Testis (tissue), 3 donors: ENCODE measurements around the gene UBE2E2. TPM values are rescaled to one million over a fixed set of nuclear protein-coding genes. Genes with fewer than 3 reads are reported as not detected.

Source experiments
- DNase-seq: peaks from one replicate; pipeline ENCODE4 v3.0.0-alpha.2; 2019
- H3K27ac ChIP-seq, 2 donors: fragments of 200-600 bp; sonication (generic); one replicate each; pipeline ENCODE4 v1.5.1; 2019
- H3K27me3 ChIP-seq: fragments of 200-600 bp; sonication (generic); one replicate; pipeline ENCODE4 v1.5.1; 2019
- H3K36me3 ChIP-seq: fragments of 200-600 bp; sonication (generic); one replicate; pipeline ENCODE4 v1.5.1; 2017; ENCODE audit warnings: low read depth; ENCODE audit errors: missing control alignments
- H3K4me1 ChIP-seq: fragments of 200-600 bp; sonication (generic); one replicate; pipeline ENCODE4 v1.5.1; 2019
- H3K4me3 ChIP-seq, 2 donors: fragments of 200-600 bp; sonication (generic); one replicate each; pipeline ENCODE4 v1.5.1; 2017 to 2019
- H3K9me3 ChIP-seq: fragments of 200-600 bp; sonication (generic); one replicate; pipeline ENCODE4 v1.5.1; 2017
- POLR2A ChIP-seq: fragments of 450-650 bp; IDR thresholded peaks from one replicate; pipeline ENCODE4 v1.6.1; 2017; ENCODE audit warnings: antibody characterized with exemption, mild to moderate bottlenecking, moderate library complexity
- WGBS, 2 donors: methylation state at CpG; one replicate each; pipeline ENCODE4 v1.1.5; 2018; 5-methylcytosine and 5-hydroxymethylcytosine counted together
- intact Hi-C: fragments of 100-400 bp; cut with DNase I; formaldehyde crosslinking; loops from one replicate; pipeline ENCODE4 v1.15.1; 2023; ENCODE audit warnings: low total_unique reads
- polyA plus RNA-seq: library from polyadenylated mRNA; stranded (reverse); fragments of 350-450 nt; fragmentation: Illumina TruSeq; extraction: RNeasy Lipid Tissue Mini Kit (QIAGEN cat#74804); gene quantifications from one replicate; pipeline ENCODE4 v1.2.3, GENCODE V29; 2014; ENCODE audit warnings: low read depth, low replicate concordance; ENCODE audit not compliant: insufficient read depth
- total RNA-seq, 2 donors: library from RNA; depleted of rRNA; stranded (reverse); fragments of >200 nt; gene quantifications; one replicate each; pipeline ENCODE4 v1.2.3, GENCODE V29; 2016
- TF ChIP-seq, protein P1 (sequence below), 3 experiments: fragments of 450-650 bp in 2 of 3; fragments of 200-600 bp in 1 of 3; sonication (generic) in 1 of 3; IDR thresholded peaks; one replicate each; pipeline ENCODE4 v1.5.1; 2016 to 2019; ENCODE audit warnings: antibody characterized with exemption in 3 of 3, mild to moderate bottlenecking in 2 of 3, moderate library complexity in 1 of 3

The UBE2E2 gene
- total and polyA plus RNA-seq, 3 donors from 2014 or later, result 45.5 to 94.2 (median 48.7) TPM

- Histone ChIP-seq H3K27me3 (no peaks in the 10 kb centered on the region), H3K4me1 (no peaks in the 10 kb centered on the region), H3K9me3 (no peaks in the 10 kb centered on the region), H3K4me3 (no peak overlapping the region), H3K36me3 (no peaks in the 10 kb centered on the region), H3K27ac (no peak overlapping the region)
- intact Hi-C loops, result no loop called here
- 94 to 100% methylated on average over 1 of the region's 1 CpG for WGBS, 2 donors
- TF ChIP-seq POLR2A, result no peak
- TF ChIP-seq, protein P1, sequence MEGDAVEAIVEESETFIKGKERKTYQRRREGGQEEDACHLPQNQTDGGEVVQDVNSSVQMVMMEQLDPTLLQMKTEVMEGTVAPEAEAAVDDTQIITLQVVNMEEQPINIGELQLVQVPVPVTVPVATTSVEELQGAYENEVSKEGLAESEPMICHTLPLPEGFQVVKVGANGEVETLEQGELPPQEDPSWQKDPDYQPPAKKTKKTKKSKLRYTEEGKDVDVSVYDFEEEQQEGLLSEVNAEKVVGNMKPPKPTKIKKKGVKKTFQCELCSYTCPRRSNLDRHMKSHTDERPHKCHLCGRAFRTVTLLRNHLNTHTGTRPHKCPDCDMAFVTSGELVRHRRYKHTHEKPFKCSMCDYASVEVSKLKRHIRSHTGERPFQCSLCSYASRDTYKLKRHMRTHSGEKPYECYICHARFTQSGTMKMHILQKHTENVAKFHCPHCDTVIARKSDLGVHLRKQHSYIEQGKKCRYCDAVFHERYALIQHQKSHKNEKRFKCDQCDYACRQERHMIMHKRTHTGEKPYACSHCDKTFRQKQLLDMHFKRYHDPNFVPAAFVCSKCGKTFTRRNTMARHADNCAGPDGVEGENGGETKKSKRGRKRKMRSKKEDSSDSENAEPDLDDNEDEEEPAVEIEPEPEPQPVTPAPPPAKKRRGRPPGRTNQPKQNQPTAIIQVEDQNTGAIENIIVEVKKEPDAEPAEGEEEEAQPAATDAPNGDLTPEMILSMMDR (IDR thresholded peaks at IDR 0.05), result no peak
- no peak for DNase-seq
These were observed 29.7 kb downstream of the UBE2E2 start for GRCh38 chr3:23232854-23233253.

GRCh38 chr3:23235264-23235663 lies 32.1 kb downstream of the UBE2E2 start:
- Histone ChIP-seq H3K27ac (no peak overlapping the region), H3K36me3 (no peaks in the 10 kb centered on the region), H3K27me3 (no peaks in the 10 kb centered on the region), H3K9me3 (no peaks in the 10 kb centered on the region), H3K4me3 (no peak overlapping the region), H3K4me1 (no peaks in the 10 kb centered on the region)
- WGBS, 2 donors, result 87 to 89% methylated on average over 1 of the region's 1 CpG
- no peak for DNase-seq
- TF ChIP-seq POLR2A, result no peak
- intact Hi-C loops, result no loop called here

- Histone ChIP-seq H3K27ac (no peak overlapping the region), H3K4me3 (no peak overlapping the region), H3K4me1 (no peaks in the 10 kb centered on the region), H3K9me3 (no peaks in the 10 kb centered on the region), H3K36me3 (no peaks in the 10 kb centered on the region), H3K27me3 (no peaks in the 10 kb centered on the region)
- intact Hi-C loops, result no loop called here
- WGBS, 2 donors, result 93 to 96% methylated on average over 6 of the region's 6 CpGs
- DNase-seq, result no peak
- no peak for TF ChIP-seq POLR2A
- TF ChIP-seq, protein P1 (IDR thresholded peaks at IDR 0.05), result no peak
These were observed 33.8 kb downstream of the UBE2E2 start for GRCh38 chr3:23236890-23237289.

GRCh38 chr3:23238156-23238555 lies 35.0 kb downstream of the UBE2E2 start:
- Histone ChIP-seq H3K4me1 (no peaks in the 10 kb centered on the region), H3K36me3 (no peaks in the 10 kb centered on the region), H3K27ac (no peak overlapping the region), H3K9me3 (no peaks in the 10 kb centered on the region), H3K27me3 (no peaks in the 10 kb centered on the region), H3K4me3 (no peak overlapping the region)
- 95 to 98% methylated on average over 2 of the region's 2 CpGs for WGBS, 2 donors
- intact Hi-C loops, result no loop called here
- TF ChIP-seq, protein P1 (IDR thresholded peaks at IDR 0.05), result no peak
- no peak for TF ChIP-seq POLR2A
- DNase-seq, result no peak

DNA sequence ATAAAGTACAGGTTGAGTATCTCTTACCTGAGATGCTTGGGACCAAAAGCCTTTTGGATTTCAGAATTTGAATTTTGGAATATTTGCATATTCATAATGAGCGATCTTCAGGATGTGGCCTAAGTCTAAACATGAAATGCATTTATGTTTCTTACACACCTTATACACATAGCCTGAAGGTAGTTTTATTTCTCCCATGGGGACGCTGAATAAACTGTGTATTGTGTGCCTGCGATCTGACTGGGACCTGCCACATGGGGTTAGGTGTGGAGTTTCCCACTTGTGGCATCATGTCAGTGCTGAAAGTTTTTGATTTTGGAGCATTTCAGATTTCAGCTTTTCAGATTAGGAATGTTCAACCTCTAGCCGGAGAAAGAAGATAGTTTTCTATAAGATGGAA lies 35.5 kb downstream of the UBE2E2 start:
- TF ChIP-seq, protein P1 (IDR thresholded peaks at IDR 0.05), result no peak
- TF ChIP-seq POLR2A, result no peak
- DNase-seq, result no peak
- intact Hi-C loops, result no loop called here
- Histone ChIP-seq H3K4me1 (no peaks in the 10 kb centered on the region), H3K36me3 (no peaks in the 10 kb centered on the region), H3K27ac (no peak overlapping the region), H3K9me3 (no peaks in the 10 kb centered on the region), H3K27me3 (no peaks in the 10 kb centered on the region), H3K4me3 (no peak overlapping the region)
- 96 to 97% methylated on average over 4 of the region's 4 CpGs for WGBS, 2 donors
